ENCODE measurements around the gene PCDHGA8.
"Not testable (repeated sequence)": the region's sequence is repeated elsewhere in the genome, so short reads cannot be mapped to it uniquely, and the experiment has no call there.

The PCDHGA8 gene

DNA sequence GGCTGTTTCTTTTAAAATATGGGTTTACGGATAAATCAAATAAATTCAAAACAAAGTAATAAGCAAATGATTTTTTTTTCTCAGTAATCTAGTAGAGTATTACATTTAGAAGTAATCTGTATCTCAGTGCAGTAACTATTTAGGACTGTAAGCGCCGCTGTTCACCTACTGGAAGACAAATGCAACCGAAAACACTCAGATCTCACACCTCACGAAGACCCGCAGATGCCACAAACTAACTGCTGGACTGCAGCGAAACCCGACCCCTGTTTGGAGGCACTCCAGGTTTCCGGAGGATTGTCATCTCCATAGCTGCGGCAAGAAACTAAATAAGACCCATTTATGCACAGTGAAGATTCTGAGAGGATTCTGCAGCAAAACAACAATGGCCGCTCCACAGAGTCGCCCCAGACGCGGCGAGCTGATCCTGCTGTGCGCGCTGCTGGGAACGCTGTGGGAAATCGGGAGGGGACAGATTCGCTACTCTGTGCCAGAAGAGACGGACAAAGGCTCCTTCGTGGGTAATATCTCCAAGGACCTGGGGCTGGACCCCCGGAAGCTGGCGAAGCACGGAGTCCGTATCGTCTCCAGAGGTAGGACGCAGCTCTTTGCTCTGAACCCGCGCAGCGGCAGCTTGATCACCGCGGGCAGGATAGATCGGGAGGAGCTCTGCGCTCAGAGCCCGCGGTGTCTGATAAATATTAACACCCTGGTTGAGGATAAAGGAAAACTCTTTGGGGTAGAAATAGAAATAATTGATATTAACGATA lies at the start of gene PCDHGA8:
Gene PCDHGA8 (plus strand): TSS at position 205 of the 770 bp plus-strand sequence. CDS start 181 bp downstream, at position 386.
- Histone ChIP-seq H3K9me3 (ENCODE audit: control insufficient read depth, insufficient read depth, low read length) (peaks cover 11% of the 10 kb centered on the region), H3K9ac (ENCODE audit: low read depth, low read length) (no peak within 1 kb of the TSS), H3K27me3 (ENCODE audit: control insufficient read depth, insufficient read depth, low read length) (peaks cover 9% of the 10 kb centered on the region), H3K4me3 (ENCODE audit: low read depth, low read length) (no peak within 1 kb of the TSS), H3K36me3 (ENCODE audit: control insufficient read depth, insufficient read depth, low read length) (peaks cover 4% of the 10 kb centered on the region), H3K4me1 (ENCODE audit: control insufficient read depth, insufficient read depth, low read length) (no peaks in the 10 kb centered on the region)

DNA sequence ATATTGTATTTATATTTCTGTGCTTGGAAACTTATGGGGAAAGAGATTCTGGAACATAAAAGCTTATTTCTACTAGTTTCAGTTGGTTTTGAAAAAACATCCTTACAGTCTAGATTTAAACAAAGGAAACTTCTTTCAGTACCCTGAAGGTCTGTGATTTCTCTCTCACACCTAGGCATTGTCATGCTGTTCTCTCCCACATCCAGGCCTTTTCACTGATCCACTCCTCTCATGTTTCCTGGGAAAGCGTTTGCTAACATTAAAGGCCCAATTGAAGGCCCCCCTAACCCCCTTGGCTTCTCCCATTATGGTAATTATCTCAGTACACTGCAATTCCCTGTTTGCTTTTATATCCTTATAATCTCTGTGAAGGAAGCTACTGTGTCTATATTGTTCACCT lies 49.7 kb upstream of the PCDHGA8 start:
- no peaks in the 10 kb centered on the region for H3K4me1 ChIP-seq (ENCODE audit: control insufficient read depth, insufficient read depth, low read length)
- no peak overlapping the region for H3K4me3 ChIP-seq (ENCODE audit: low read depth, low read length)
- H3K36me3 ChIP-seq (ENCODE audit: control insufficient read depth, insufficient read depth, low read length): no peaks in the 10 kb centered on the region
- no peaks in the 10 kb centered on the region for H3K27me3 ChIP-seq (ENCODE audit: control insufficient read depth, insufficient read depth, low read length)
- peaks cover 13% of the 10 kb centered on the region for H3K9me3 ChIP-seq (ENCODE audit: control insufficient read depth, insufficient read depth, low read length)
- no peak overlapping the region for H3K9ac ChIP-seq (ENCODE audit: low read depth, low read length)

DNA sequence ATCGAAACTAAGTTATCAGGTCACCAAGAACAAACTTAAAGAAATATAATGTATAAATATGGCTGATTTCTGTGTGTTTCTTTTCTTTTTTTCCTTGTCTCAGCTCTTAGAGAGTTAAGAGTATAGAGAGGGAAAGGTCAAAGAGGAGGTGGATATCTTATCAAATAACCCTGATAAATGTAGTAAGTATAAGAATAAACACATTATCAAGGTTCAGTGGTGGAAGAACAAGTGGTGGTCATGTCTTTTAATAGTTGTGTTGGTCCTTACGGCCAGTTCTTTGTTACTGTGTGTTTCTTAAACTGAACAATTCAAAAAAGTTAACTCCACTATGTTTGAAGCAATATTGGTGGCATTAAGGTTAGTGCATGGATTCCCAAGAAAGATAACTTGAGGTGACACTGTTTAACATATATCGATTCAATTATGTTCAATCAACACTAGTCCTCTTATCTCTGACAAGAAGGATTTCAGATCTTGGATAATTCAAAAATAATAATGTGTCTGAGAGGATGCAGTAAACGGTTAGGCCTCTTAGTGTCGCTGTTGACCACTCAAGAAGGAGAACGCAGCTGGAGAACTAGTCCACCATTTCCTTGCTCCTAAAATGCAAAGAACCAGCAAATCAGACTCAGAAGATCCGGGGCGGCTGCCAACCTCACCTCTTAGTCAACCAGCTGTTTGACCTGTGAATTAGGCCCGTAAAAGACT lies 49.0 kb upstream of the PCDHGA8 start, which contains the start of gene PCDHGA3:
Gene PCDHGA3 (plus strand): TSS at position 588 of the 711 bp plus-strand sequence. CDS start 205 bp downstream, outside the sequence.
- Histone ChIP-seq H3K4me1 (ENCODE audit: control insufficient read depth, insufficient read depth, low read length) (no peaks in the 10 kb centered on the region), H3K4me3 (ENCODE audit: low read depth, low read length) (no peak within 1 kb of the TSS)

DNA sequence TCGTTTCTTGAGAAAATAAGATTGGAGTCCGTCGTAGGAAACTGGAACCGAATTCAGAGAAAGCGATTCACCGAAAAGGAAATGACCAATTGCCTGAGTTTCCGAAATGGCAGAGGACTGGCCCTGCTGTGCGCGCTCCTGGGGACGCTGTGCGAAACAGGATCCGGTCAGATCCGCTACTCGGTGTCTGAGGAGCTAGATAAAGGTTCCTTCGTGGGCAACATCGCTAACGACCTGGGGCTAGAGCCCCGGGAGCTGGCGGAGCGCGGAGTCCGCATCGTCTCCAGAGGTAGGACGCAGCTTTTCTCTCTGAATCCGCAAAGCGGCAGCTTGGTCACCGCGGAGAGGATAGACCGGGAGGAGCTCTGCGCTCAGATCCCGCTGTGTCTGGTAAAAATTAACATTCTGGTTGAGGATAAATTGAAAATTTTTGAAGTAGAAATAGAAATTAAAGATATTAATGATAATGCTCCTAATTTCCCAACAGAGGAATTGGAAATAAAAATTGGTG lies 48.4 kb upstream of the PCDHGA8 start:
- H3K36me3 ChIP-seq (ENCODE audit: control insufficient read depth, insufficient read depth, low read length): no peaks in the 10 kb centered on the region
- H3K9me3 ChIP-seq (ENCODE audit: control insufficient read depth, insufficient read depth, low read length): peaks cover 13% of the 10 kb centered on the region
- H3K4me1 ChIP-seq (ENCODE audit: control insufficient read depth, insufficient read depth, low read length): no peaks in the 10 kb centered on the region
- no peaks in the 10 kb centered on the region for H3K27me3 ChIP-seq (ENCODE audit: control insufficient read depth, insufficient read depth, low read length)
- no peak overlapping the region for H3K4me3 ChIP-seq (ENCODE audit: low read depth, low read length)
- no peak overlapping the region for H3K9ac ChIP-seq (ENCODE audit: low read depth, low read length)

More for the DNA sequence above, 49.0 kb upstream of the PCDHGA8 start, which contains the start of gene PCDHGA3:
- H3K9me3 ChIP-seq (ENCODE audit: control insufficient read depth, insufficient read depth, low read length): peaks cover 13% of the 10 kb centered on the region
- no peaks in the 10 kb centered on the region for H3K36me3 ChIP-seq (ENCODE audit: control insufficient read depth, insufficient read depth, low read length)
- no peak within 1 kb of the TSS for H3K9ac ChIP-seq (ENCODE audit: low read depth, low read length)
- no peaks in the 10 kb centered on the region for H3K27me3 ChIP-seq (ENCODE audit: control insufficient read depth, insufficient read depth, low read length)

DNA sequence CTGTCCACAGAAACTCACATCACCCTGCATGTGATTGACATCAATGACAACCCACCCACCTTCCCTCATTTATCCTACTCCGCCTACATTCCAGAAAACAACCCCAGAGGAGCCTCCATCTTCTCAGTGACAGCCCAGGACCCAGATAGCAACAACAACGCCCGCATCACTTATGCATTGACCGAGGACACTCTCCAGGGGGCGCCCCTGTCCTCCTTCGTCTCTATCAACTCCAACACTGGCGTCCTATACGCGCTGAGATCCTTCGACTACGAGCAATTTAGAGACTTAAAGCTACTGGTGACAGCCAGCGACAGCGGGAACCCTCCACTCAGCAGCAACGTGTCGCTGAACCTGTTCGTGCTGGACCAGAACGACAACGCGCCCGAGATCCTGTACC lies 47.1 kb upstream of the PCDHGA8 start:
- H3K27me3 ChIP-seq (ENCODE audit: control insufficient read depth, insufficient read depth, low read length): no peaks in the 10 kb centered on the region
- H3K9me3 ChIP-seq (ENCODE audit: control insufficient read depth, insufficient read depth, low read length): peaks cover 8% of the 10 kb centered on the region
- H3K9ac ChIP-seq (ENCODE audit: low read depth, low read length): no peak overlapping the region
- H3K36me3 ChIP-seq (ENCODE audit: control insufficient read depth, insufficient read depth, low read length): no peaks in the 10 kb centered on the region
- no peak overlapping the region for H3K4me3 ChIP-seq (ENCODE audit: low read depth, low read length)
- H3K4me1 ChIP-seq (ENCODE audit: control insufficient read depth, insufficient read depth, low read length): no peaks in the 10 kb centered on the region

DNA sequence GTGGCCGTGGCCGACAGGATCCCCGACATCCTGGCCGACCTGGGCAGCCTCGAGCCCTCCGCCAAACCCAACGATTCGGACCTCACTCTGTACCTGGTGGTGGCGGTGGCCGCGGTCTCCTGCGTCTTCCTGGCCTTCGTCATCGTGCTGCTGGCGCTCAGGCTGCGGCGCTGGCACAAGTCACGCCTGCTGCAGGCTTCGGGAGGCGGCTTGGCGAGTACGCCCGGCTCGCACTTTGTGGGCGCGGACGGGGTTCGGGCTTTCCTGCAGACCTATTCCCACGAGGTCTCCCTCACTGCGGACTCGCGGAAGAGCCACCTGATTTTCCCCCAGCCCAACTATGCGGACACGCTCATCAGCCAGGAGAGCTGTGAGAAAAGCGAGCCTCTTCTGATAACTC lies 46.4 kb upstream of the PCDHGA8 start:
- not testable (repeated sequence) for H3K27me3 ChIP-seq (ENCODE audit: control insufficient read depth, insufficient read depth, low read length)

DNA sequence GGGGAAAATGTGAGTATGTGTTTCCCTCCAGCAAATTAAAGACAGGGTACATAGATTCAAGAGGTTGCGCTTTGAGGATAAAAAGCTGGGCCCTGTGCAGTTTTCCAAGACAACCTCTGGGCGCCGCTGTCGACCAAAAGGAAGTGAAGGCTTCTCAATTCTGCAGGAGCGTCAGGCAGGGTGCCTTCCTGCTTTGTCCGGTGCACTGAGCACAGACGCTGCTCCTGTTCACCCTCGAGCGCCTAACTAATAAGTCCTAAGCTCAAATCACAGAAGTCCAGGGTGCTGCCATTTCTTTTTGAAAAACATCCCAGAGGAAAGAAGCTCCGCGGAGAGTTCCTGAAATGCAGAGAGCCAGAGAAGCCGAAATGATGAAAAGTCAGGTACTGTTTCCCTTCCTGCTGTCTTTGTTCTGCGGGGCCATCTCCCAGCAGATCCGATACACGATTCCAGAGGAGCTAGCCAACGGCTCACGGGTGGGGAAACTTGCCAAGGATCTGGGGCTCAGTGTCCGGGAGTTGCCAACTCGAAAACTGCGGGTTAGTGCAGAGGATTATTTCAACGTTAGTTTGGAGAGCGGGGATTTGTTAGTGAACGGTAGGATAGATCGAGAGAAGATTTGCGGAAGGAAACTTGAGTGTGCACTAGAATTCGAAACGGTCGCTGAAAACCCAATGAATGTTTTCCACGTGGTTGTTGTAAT lies 42.4 kb upstream of the PCDHGA8 start, which contains the start of gene PCDHGB1:
Gene PCDHGB1 (plus strand): TSS at position 183 of the 703 bp plus-strand sequence. CDS start 162 bp downstream, at position 345.
- peaks cover under 1% of the 10 kb centered on the region for H3K9me3 ChIP-seq (ENCODE audit: control insufficient read depth, insufficient read depth, low read length)
- no peaks in the 10 kb centered on the region for H3K4me1 ChIP-seq (ENCODE audit: control insufficient read depth, insufficient read depth, low read length)
- H3K4me3 ChIP-seq (ENCODE audit: low read depth, low read length): peak within 1 kb of the TSS; percentile 41
- H3K36me3 ChIP-seq (ENCODE audit: control insufficient read depth, insufficient read depth, low read length): no peaks in the 10 kb centered on the region
- no peaks in the 10 kb centered on the region for H3K27me3 ChIP-seq (ENCODE audit: control insufficient read depth, insufficient read depth, low read length)
- peak within 1 kb of the TSS; percentile 37 for H3K9ac ChIP-seq (ENCODE audit: low read depth, low read length)

More for the DNA sequence above, 46.4 kb upstream of the PCDHGA8 start:
- H3K9me3 ChIP-seq (ENCODE audit: control insufficient read depth, insufficient read depth, low read length); H3K4me1 ChIP-seq (ENCODE audit: control insufficient read depth, insufficient read depth, low read length); H3K36me3 ChIP-seq (ENCODE audit: control insufficient read depth, insufficient read depth, low read length); H3K4me3 ChIP-seq (ENCODE audit: low read depth, low read length); H3K9ac ChIP-seq (ENCODE audit: low read depth, low read length): not testable (repeated sequence)

DNA sequence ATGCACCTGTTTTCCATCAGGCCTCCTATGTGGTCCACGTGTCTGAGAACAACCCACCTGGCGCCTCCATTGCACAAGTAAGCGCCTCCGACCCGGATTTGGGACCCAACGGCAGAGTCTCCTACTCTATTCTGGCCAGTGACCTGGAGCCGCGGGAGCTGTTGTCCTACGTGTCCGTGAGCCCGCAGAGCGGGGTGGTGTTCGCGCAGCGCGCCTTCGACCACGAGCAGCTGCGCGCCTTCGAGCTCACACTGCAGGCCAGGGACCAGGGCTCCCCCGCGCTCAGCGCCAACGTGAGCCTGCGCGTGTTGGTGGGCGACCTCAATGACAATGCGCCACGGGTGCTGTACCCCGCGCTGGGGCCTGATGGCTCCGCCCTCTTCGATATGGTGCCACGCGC lies 40.8 kb upstream of the PCDHGA8 start:
- Histone ChIP-seq H3K4me1 (ENCODE audit: control insufficient read depth, insufficient read depth, low read length) (no peaks in the 10 kb centered on the region), H3K9me3 (ENCODE audit: control insufficient read depth, insufficient read depth, low read length) (peaks cover 3% of the 10 kb centered on the region), H3K9ac (ENCODE audit: low read depth, low read length) (no peak overlapping the region), H3K4me3 (ENCODE audit: low read depth, low read length) (no peak overlapping the region), H3K36me3 (ENCODE audit: control insufficient read depth, insufficient read depth, low read length) (no peaks in the 10 kb centered on the region), H3K27me3 (ENCODE audit: control insufficient read depth, insufficient read depth, low read length) (no peaks in the 10 kb centered on the region)

DNA sequence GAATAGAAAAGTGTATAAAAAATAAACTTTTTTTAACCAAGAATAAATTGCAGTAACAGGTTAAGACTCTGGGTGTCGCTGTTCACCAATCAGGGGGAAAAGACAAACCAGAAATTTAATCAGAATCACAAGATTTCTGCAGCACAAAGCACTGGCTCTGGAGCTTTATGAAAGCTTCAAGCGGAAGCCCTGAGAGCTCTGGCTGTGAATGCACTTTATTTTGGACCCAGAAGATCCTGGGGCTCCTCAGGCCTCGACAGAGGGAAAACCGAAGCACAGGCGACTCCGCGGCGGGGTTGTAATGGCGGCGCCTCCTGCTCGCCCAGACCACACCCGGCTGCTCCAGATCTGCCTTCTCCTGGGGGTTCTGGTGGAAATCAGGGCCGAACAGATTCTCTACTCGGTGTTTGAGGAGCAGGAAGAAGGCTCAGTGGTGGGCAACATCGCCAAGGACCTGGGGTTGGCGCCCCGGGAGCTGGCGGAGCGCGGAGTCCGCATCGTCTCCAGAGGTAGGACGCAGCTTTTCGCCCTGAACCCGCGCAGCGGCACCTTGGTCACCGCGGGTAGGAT lies 37.4 kb upstream of the PCDHGA8 start, which contains the start of gene PCDHGA4:
Gene PCDHGA4 (plus strand): TSS at position 122 of the 570 bp plus-strand sequence. CDS start 87 bp downstream, at position 209.
- no peak within 1 kb of the TSS for H3K9ac ChIP-seq (ENCODE audit: low read depth, low read length)
- H3K9me3 ChIP-seq (ENCODE audit: control insufficient read depth, insufficient read depth, low read length): peaks cover 3% of the 10 kb centered on the region
- no peaks in the 10 kb centered on the region for H3K36me3 ChIP-seq (ENCODE audit: control insufficient read depth, insufficient read depth, low read length)
- no peaks in the 10 kb centered on the region for H3K27me3 ChIP-seq (ENCODE audit: control insufficient read depth, insufficient read depth, low read length)
- no peak within 1 kb of the TSS for H3K4me3 ChIP-seq (ENCODE audit: low read depth, low read length)
- H3K4me1 ChIP-seq (ENCODE audit: control insufficient read depth, insufficient read depth, low read length): no peaks in the 10 kb centered on the region

DNA sequence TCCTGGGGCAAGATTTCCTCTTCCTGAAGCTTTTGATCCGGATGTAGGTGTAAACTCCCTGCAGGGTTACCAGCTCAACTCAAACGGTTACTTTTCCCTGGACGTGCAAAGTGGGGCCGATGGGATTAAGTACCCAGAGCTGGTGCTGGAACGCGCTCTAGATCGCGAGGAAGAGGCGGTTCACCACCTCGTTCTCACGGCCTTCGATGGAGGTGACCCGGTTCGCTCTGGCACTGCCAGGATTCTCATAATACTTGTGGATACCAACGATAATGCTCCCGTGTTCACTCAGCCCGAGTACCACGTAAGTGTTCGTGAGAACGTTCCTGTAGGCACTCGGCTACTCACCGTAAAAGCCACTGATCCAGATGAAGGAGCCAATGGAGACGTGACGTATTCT lies 36.8 kb upstream of the PCDHGA8 start:
- no peak overlapping the region for H3K9ac ChIP-seq (ENCODE audit: low read depth, low read length)
- H3K36me3 ChIP-seq (ENCODE audit: control insufficient read depth, insufficient read depth, low read length): no peaks in the 10 kb centered on the region
- H3K9me3 ChIP-seq (ENCODE audit: control insufficient read depth, insufficient read depth, low read length): peaks cover 3% of the 10 kb centered on the region
- H3K4me3 ChIP-seq (ENCODE audit: low read depth, low read length): no peak overlapping the region
- H3K27me3 ChIP-seq (ENCODE audit: control insufficient read depth, insufficient read depth, low read length): no peaks in the 10 kb centered on the region
- H3K4me1 ChIP-seq (ENCODE audit: control insufficient read depth, insufficient read depth, low read length): no peaks in the 10 kb centered on the region

DNA sequence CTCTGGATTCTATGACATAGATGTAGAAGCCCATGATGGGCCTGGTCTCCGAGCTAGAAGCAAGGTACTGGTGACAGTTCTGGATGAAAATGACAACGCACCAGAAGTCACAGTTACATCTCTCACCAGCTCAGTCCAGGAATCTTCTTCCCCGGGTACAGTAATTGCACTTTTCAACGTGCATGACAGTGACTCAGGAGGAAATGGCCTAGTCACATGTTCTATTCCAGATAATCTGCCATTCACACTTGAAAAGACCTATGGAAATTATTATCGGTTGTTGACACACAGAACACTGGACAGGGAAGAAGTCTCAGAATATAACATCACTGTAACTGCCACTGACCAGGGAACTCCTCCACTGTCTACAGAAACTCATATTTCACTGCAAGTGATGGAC lies 36.3 kb upstream of the PCDHGA8 start:
- no peaks in the 10 kb centered on the region for H3K4me1 ChIP-seq (ENCODE audit: control insufficient read depth, insufficient read depth, low read length)
- H3K27me3 ChIP-seq (ENCODE audit: control insufficient read depth, insufficient read depth, low read length): no peaks in the 10 kb centered on the region
- no peak overlapping the region for H3K4me3 ChIP-seq (ENCODE audit: low read depth, low read length)
- H3K36me3 ChIP-seq (ENCODE audit: control insufficient read depth, insufficient read depth, low read length): no peaks in the 10 kb centered on the region
- H3K9me3 ChIP-seq (ENCODE audit: control insufficient read depth, insufficient read depth, low read length): peaks cover 3% of the 10 kb centered on the region
- H3K9ac ChIP-seq (ENCODE audit: low read depth, low read length): no peak overlapping the region
